Keratinocyte (primary cell): ENCODE data around the gene DHH. TPM values are rescaled to one million over a fixed set of nuclear protein-coding genes. Genes with fewer than 3 reads are reported as not detected.

Experiments
- DNase-seq: peaks from one replicate; pipeline ENCODE4 v3.0.0-alpha.2; 2011; ENCODE audit warnings: low read depth, missing footprints, low spot score
- FAIRE-seq: peaks from 2 replicates; lab custom pipeline; 2011; peaks lifted over from hg19 to GRCh38; lab: Jason Lieb, UNC
- H2AFZ ChIP-seq: 2 replicates; pipeline ENCODE4 v1.6.0; 2012; ENCODE audit warnings: low read length, control low read depth, inconsistent platforms; ENCODE audit not compliant: control insufficient read depth
- H3K27ac ChIP-seq: 2 replicates; pipeline ENCODE4 v1.5.1; 2011; ENCODE audit warnings: low read length; ENCODE audit not compliant: control insufficient read depth, insufficient read depth
- H3K27me3 ChIP-seq: 3 replicates; pipeline ENCODE4 v1.6.0; 2011; ENCODE audit warnings: low read length; ENCODE audit not compliant: control insufficient read depth, insufficient read depth; ENCODE audit errors: extremely low read depth
- H3K36me3 ChIP-seq, 2 experiments: 2 replicates in 1 of 2; 3 replicates in 1 of 2; pipeline ENCODE4 v1.5.1; 2011; ENCODE audit warnings: low read length in 2 of 2, mild to moderate bottlenecking in 1 of 2; ENCODE audit not compliant: control insufficient read depth in 2 of 2, insufficient read depth in 2 of 2; ENCODE audit errors: extremely low read depth in 1 of 2
- H3K4me1 ChIP-seq: 3 replicates; pipeline ENCODE4 v1.5.1; 2011; ENCODE audit warnings: low read length; ENCODE audit not compliant: control insufficient read depth, insufficient read depth; ENCODE audit errors: extremely low read depth
- H3K4me2 ChIP-seq: 3 replicates; pipeline ENCODE4 v1.6.0; 2011; ENCODE audit warnings: low read depth, low read length; ENCODE audit not compliant: control insufficient read depth, insufficient read depth; ENCODE audit errors: extremely low read depth
- H3K4me3 ChIP-seq, 3 experiments: fragments of 200-600 bp in 1 of 3; sonication (generic) in 1 of 3; 2 replicates in 2 of 3; 3 replicates in 1 of 3; pipeline ENCODE4 v1.5.1; 2011 to 2016; ENCODE audit warnings: low read length in 3 of 3, mild to moderate bottlenecking in 3 of 3, control low read depth in 2 of 3, inconsistent platforms in 1 of 3, low read depth in 1 of 3, mixed read lengths in 1 of 3, mixed run types in 1 of 3, moderate library complexity in 1 of 3; ENCODE audit not compliant: control insufficient read depth in 2 of 3, insufficient read depth in 2 of 3; ENCODE audit errors: extremely low read depth in 1 of 3
- H3K79me2 ChIP-seq: 2 replicates; pipeline ENCODE4 v1.6.0; 2012; ENCODE audit warnings: low read length; ENCODE audit not compliant: control insufficient read depth, insufficient read depth
- H3K9ac ChIP-seq: 3 replicates; pipeline ENCODE4 v1.6.0; 2011; ENCODE audit warnings: low read length; ENCODE audit not compliant: control insufficient read depth, insufficient read depth; ENCODE audit errors: extremely low read depth
- H3K9me1 ChIP-seq: 3 replicates; pipeline ENCODE4 v1.6.0; 2011; ENCODE audit warnings: low read length; ENCODE audit not compliant: control insufficient read depth, insufficient read depth; ENCODE audit errors: extremely low read depth
- H3K9me3 ChIP-seq: 2 replicates; pipeline ENCODE4 v1.5.1; 2012; ENCODE audit warnings: low read depth, low read length; ENCODE audit not compliant: control insufficient read depth
- H4K20me1 ChIP-seq: 3 replicates; pipeline ENCODE4 v1.6.0; 2011; ENCODE audit warnings: low read length; ENCODE audit not compliant: control insufficient read depth, insufficient read depth; ENCODE audit errors: extremely low read depth
- CTCF ChIP-seq, 3 experiments: IDR thresholded peaks in 1 of 3; conservative IDR thresholded peaks in 1 of 3; optimal IDR thresholded peaks in 1 of 3; 2 replicates in 2 of 3; 3 replicates in 1 of 3; pipeline versions ENCODE3 to v1.5.1; 2011; ENCODE audit warnings: low read length in 3 of 3, mild to moderate bottlenecking in 3 of 3, moderate library complexity in 2 of 3, control low read depth in 1 of 3, inconsistent platforms in 1 of 3; ENCODE audit not compliant: insufficient read depth in 2 of 3; ENCODE audit errors: extremely low read depth in 1 of 3
- EZH2 ChIP-seq: IDR thresholded peaks from one replicate; pipeline ENCODE4 v1.6.1; 2012; ENCODE audit warnings: inconsistent platforms, mild to moderate bottlenecking, low read length, moderate library complexity
- dilution Hi-C: fragments of 300-500 bp; cut with MboI; formaldehyde crosslinking; loops from one replicate; pipeline ENCODE4 v1.7.0; 2020; ENCODE audit warnings: low sequenced_read_pairs; ENCODE audit not compliant: extremely low pct_ligation_motif_present
- polyA plus RNA-seq, 5 experiments: library from polyadenylated mRNA; depleted of rRNA in 3 of 5; stranded (reverse) in 3 of 5; stranded (forward) in 1 of 5; unstranded in 1 of 5; fragments of >200 nt; gene quantifications; 1 replicate in 1 of 5; 2 replicates in 3 of 5; 3 replicates in 1 of 5; pipeline versions ENCODE4 v1.2.1 to v1.2.3, GENCODE V29; 2011 to 2012; ENCODE audit warnings: missing spikeins in 2 of 5, low read depth in 1 of 5, low replicate concordance in 1 of 5

Gene DHH
- polyA plus RNA-seq, 1 donor (not counting 4 experiments of a cell fraction or from before 2014, with no cell fraction given): not detected

DNA sequence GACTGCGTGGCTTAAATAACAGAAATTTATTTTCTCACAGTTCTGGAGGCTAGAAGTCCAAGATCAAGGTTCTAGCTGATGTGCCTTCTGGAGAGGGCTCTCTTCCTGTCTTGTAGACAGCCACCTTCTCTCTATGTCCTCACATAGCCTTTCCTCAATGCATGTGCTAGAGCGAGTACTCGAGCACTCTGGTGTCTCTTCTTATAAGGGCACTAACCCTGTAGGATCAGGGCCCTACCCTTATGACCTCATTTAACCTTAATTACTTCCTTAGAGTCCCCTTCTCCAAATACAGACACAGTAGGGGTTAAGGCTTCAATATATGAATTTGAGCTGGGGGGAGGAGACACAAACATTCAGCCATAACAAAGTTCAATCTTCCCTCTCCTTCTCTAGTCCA lies 10.2 kb downstream of the DHH start:
- H2AFZ ChIP-seq: no peak overlapping the region
- no peaks in the 10 kb centered on the region for H3K36me3 ChIP-seq
- no peak overlapping the region for H3K9ac ChIP-seq
- dilution Hi-C loops: no loop called here
- no peaks in the 10 kb centered on the region for H3K79me2 ChIP-seq
- no peak for DNase-seq
- no peaks in the 10 kb centered on the region for H3K9me1 ChIP-seq
- TF ChIP-seq CTCF (optimal IDR thresholded peaks at IDR 0.05 in 1 of 3, IDR thresholded peaks at IDR 0.05 in 1 of 3, conservative IDR thresholded peaks at IDR 0.05 in 1 of 3; ENCODE audit: extremely low read depth in 1 of 3, insufficient read depth in 2 of 3, low read length in 3 of 3): no peak
- TF ChIP-seq EZH2: no peak
- no peaks in the 10 kb centered on the region for H4K20me1 ChIP-seq
- no peaks in the 10 kb centered on the region for H3K9me3 ChIP-seq
- H3K4me3 ChIP-seq: no peak overlapping the region
- H3K27me3 ChIP-seq: peaks cover 12% of the 10 kb centered on the region
- no peak overlapping the region for H3K4me2 ChIP-seq
- no peaks in the 10 kb centered on the region for H3K4me1 ChIP-seq
- H3K27ac ChIP-seq: no peak overlapping the region
- FAIRE-seq: no peak

DNA sequence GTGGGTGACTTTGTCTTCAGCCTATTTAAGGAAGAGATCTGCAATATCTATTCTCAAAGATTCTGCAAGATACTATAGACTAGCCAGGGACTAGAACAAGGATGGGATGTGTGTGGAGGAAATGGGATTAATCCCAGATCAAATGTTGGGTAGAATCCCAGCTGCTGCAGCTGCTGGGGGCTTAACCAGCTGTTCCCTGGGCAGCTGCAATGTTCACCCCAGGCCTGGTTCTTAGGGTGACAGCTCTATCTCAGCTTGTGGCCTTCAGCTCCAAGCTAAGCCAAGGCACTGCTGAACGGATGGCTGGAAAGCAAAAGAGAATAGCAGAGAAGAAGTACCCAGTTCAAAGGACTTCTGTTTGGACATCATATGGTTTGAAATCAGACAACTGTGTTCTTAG lies 14.8 kb downstream of the DHH start:
- no peak for DNase-seq
- Histone ChIP-seq H2AFZ (no peak overlapping the region), H3K4me2 (no peak overlapping the region), H3K9me1 (no peaks in the 10 kb centered on the region), H3K27ac (no peak overlapping the region), H4K20me1 (no peaks in the 10 kb centered on the region), H3K27me3 (no peaks in the 10 kb centered on the region), H3K9ac (no peak overlapping the region), H3K9me3 (no peaks in the 10 kb centered on the region), H3K36me3 (no peaks in the 10 kb centered on the region), H3K79me2 (no peaks in the 10 kb centered on the region), H3K4me3 (no peak overlapping the region), H3K4me1 (no peaks in the 10 kb centered on the region)
- FAIRE-seq: no peak
- TF ChIP-seq EZH2 (no peak), CTCF (optimal IDR thresholded peaks at IDR 0.05 in 1 of 3, IDR thresholded peaks at IDR 0.05 in 1 of 3, conservative IDR thresholded peaks at IDR 0.05 in 1 of 3; ENCODE audit: extremely low read depth in 1 of 3, insufficient read depth in 2 of 3, low read length in 3 of 3) (no peak)
- dilution Hi-C loops: no loop called here
